ENCODE results near the gene EIF5AL1.

The EIF5AL1 gene

DNA sequence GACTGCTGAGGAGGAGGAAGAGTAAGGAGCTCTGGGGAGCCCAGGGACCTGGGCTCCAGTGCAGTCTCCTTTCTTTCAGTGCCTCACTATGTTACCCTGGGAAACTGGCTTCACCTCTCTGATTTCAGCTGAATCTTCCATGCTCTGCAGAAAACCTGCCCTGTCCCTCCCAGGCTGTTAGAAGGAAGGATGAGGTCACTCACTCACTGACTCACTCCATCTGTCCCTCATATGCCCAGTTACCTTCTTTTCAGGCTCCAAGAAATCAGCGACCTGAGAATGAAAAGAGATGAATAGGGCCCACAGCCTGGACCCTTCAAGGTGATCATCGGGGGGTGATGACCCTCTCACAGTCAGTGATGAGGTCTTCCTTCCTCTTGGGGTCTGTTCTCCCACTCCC is 47.4 kb downstream of the EIF5AL1 start:
- DNase-seq (ENCODE audit: low read depth): no peak

DNA sequence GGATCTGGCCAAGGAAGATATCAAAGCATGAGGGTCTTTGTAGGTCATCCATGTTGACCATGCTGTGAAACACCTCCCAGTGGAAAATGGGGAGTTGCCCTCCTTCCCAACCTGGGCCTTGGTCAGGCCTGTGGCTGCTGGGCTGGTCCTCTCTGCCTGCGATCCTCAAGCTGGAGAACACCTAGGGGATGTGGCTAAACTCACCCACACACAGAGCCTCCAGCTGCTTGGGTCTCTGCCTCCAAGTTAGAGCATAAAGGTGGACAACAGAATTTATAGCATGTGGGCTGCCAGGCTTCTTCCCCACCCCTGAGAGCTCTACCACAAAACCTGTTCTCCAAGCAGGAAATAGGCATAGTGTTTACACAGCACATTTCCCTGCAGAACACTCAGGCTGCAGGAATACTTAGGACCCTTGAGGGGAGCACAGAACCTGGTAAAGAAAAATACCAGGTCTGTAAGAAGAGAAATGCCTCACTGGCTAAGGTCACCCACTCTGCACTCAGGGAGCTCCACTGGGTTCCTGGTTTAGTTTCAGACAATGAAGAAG is 47.9 kb downstream of the EIF5AL1 start, which contains the start of gene SFTPA2:
TSS of gene SFTPA2 (minus strand) at position 248 of the 550 bp plus-strand sequence. CDS start 924 bp downstream, outside the sequence.
- DNase-seq (ENCODE audit: low read depth): no peak

DNA sequence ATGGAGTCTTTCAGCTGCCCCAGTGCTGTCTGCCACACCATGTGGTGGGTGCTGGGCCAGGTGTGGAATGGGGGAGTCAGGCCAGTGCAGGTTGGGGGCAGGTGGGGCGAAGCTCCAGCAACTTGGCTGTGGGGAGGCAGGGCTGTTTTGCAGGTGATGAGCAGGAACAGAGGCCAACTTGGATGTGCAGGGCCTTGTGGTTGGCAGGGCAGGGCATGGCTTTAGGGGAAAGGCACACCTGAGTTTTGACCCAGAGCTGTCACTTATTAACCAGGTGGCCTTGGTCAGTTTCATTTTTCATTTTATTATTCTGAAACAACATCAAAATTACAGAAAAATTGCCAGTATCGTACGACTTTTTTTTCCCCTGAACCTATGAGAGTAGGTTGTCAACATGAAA is 48.9 kb downstream of the EIF5AL1 start:
- DNase-seq (ENCODE audit: low read depth): no peak

DNA sequence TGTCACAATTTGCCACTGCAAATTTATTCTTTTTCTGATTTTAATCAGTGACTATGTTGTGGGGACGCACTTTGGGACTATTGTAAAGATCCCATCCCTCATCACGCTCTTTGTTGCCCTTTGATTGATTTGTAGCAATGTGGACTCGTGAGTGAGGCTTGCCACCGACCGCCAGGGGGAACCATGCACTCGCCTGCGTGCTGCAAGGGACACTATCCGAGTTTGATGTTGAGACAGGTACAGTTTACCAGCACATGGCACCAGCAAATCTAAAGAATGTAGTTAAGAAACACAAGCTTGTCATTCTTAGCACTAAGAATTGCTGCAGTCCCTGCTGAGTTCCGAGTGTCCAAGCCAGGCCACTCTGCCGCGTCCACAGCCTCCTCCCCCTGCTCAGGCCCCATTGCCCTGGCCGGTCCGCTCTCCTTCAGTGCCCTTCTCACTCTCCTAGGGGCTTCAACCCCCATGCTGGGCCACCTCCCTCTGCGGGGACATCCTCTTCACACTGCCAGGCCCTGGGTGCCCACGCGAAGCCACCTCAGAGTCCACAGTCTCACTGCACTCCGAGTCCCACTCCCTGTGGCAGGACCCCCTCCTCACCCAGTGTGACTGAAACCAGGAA is 49.9 kb downstream of the EIF5AL1 start:
- DNase-seq (ENCODE audit: low read depth): peak; percentile 23

DNA sequence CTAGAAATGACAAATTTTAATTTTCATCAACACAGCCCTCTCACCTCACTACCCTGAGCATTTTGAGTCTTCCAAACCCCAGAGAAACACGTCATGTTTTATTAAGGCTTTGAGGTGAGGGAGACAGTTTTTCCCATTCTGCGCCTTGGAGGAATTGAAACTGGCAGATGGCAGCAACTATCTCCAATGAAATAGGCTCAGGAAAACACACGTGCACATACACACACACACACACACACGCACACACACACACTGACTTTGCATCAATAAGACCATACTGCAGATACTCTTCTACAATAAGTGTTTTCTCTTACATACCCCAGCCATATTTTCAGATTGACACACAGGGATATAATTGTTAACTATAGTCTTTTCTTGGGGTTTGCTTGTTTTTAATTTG is 51.1 kb downstream of the EIF5AL1 start:
- DNase-seq (ENCODE audit: low read depth): no peak

Data from stimulated activated CD8-positive, alpha-beta memory T cell treated with anti-CD3 and anti-CD28 coated beads, Interleukin-7, amount 100 ng/mL, for 24 hours (primary cell).